ENCODE results near the gene C16orf92. TPM values are rescaled to one million over a fixed set of nuclear protein-coding genes. Genes with fewer than 3 reads are reported as not detected.
A peak's percentile ranks its signal among the peaks of the same experiment; 100 is the strongest.
"Not testable (repeated sequence)": the region's sequence is repeated elsewhere in the genome, so short reads cannot be mapped to it uniquely, and the experiment has no call there.

The C16orf92 gene
- total RNA-seq, 1 donor from 2014 or later: not detected

GRCh38 chr16:30011714-30012504, 11.1 kb upstream of the C16orf92 start:
- TF ChIP-seq EZH2 (IDR thresholded peaks at IDR 0.05; ENCODE audit: insufficient read depth, low read length): peak; percentile 46
- TF ChIP-seq, protein P1, sequence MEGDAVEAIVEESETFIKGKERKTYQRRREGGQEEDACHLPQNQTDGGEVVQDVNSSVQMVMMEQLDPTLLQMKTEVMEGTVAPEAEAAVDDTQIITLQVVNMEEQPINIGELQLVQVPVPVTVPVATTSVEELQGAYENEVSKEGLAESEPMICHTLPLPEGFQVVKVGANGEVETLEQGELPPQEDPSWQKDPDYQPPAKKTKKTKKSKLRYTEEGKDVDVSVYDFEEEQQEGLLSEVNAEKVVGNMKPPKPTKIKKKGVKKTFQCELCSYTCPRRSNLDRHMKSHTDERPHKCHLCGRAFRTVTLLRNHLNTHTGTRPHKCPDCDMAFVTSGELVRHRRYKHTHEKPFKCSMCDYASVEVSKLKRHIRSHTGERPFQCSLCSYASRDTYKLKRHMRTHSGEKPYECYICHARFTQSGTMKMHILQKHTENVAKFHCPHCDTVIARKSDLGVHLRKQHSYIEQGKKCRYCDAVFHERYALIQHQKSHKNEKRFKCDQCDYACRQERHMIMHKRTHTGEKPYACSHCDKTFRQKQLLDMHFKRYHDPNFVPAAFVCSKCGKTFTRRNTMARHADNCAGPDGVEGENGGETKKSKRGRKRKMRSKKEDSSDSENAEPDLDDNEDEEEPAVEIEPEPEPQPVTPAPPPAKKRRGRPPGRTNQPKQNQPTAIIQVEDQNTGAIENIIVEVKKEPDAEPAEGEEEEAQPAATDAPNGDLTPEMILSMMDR (IDR thresholded peaks at IDR 0.05; ENCODE audit: insufficient read depth, low read depth, low read length): no peak
- H3K4me3 ChIP-seq (ENCODE audit: insufficient read depth, low read depth, low read length): no peak overlapping the region
- no peak overlapping the region for H3K27ac Mint-ChIP-seq (ENCODE audit: unreplicated experiment)
- no peaks in the 10 kb centered on the region for H3K36me3 Mint-ChIP-seq (ENCODE audit: low read depth, unreplicated experiment)
- DNase-seq (ENCODE audit: low read depth) (no peak), FAIRE-seq (no peak)
- no peaks in the 10 kb centered on the region for H3K9me3 Mint-ChIP-seq (ENCODE audit: unreplicated experiment)
- H3K4me3 Mint-ChIP-seq (ENCODE audit: unreplicated experiment): peak overlapping the region; percentile 72
- H2AFZ ChIP-seq (ENCODE audit: low read depth, low read length): no peak overlapping the region
- no peak overlapping the region for H3K9ac ChIP-seq (ENCODE audit: low read length)
- peaks cover 5% of the 10 kb centered on the region for H3K4me1 ChIP-seq (ENCODE audit: insufficient read depth, low read length)
- H3K79me2 ChIP-seq (ENCODE audit: insufficient read depth, low read length): no peaks in the 10 kb centered on the region
- H3K4me2 ChIP-seq (ENCODE audit: low read length): peak overlapping the region; percentile 77
- no peaks in the 10 kb centered on the region for H3K36me3 ChIP-seq (ENCODE audit: insufficient read depth, low read length)
- no peaks in the 10 kb centered on the region for H3K9me3 ChIP-seq (ENCODE audit: insufficient read depth, low read depth, low read length)
- peaks cover 30% of the 10 kb centered on the region for H3K27me3 Mint-ChIP-seq (ENCODE audit: low read depth, unreplicated experiment)
- no peak overlapping the region for H3K27ac ChIP-seq (ENCODE audit: low read depth, low read length)
- H3K27me3 ChIP-seq (ENCODE audit: insufficient read depth, low read length): peaks cover 8% of the 10 kb centered on the region
- H4K20me1 ChIP-seq (ENCODE audit: insufficient read depth, low read length): no peaks in the 10 kb centered on the region
- no peaks in the 10 kb centered on the region for H3K4me1 Mint-ChIP-seq (ENCODE audit: low read depth, unreplicated experiment)

GRCh38 chr16:30012598-30012997, 10.4 kb upstream of the C16orf92 start:
- not testable (repeated sequence) for DNase-seq (ENCODE audit: low read depth); H3K36me3 Mint-ChIP-seq (ENCODE audit: low read depth, unreplicated experiment); H3K9me3 ChIP-seq (ENCODE audit: insufficient read depth, low read depth, low read length); H3K36me3 ChIP-seq (ENCODE audit: insufficient read depth, low read length); H2AFZ ChIP-seq (ENCODE audit: low read depth, low read length); H3K4me2 ChIP-seq (ENCODE audit: low read length); H3K9me3 Mint-ChIP-seq (ENCODE audit: unreplicated experiment); H3K9ac ChIP-seq (ENCODE audit: low read length); H3K4me1 Mint-ChIP-seq (ENCODE audit: low read depth, unreplicated experiment); H3K27me3 ChIP-seq (ENCODE audit: insufficient read depth, low read length); FAIRE-seq; H3K79me2 ChIP-seq (ENCODE audit: insufficient read depth, low read length); H3K27ac ChIP-seq (ENCODE audit: low read depth, low read length); H3K27ac Mint-ChIP-seq (ENCODE audit: unreplicated experiment); H3K4me1 ChIP-seq (ENCODE audit: insufficient read depth, low read length); H4K20me1 ChIP-seq (ENCODE audit: insufficient read depth, low read length); H3K4me3 ChIP-seq (ENCODE audit: insufficient read depth, low read depth, low read length)
- H3K4me3 Mint-ChIP-seq (ENCODE audit: unreplicated experiment): peak overlapping the region; percentile 14
- H3K27me3 Mint-ChIP-seq (ENCODE audit: low read depth, unreplicated experiment): peaks cover 30% of the 10 kb centered on the region

DNA sequence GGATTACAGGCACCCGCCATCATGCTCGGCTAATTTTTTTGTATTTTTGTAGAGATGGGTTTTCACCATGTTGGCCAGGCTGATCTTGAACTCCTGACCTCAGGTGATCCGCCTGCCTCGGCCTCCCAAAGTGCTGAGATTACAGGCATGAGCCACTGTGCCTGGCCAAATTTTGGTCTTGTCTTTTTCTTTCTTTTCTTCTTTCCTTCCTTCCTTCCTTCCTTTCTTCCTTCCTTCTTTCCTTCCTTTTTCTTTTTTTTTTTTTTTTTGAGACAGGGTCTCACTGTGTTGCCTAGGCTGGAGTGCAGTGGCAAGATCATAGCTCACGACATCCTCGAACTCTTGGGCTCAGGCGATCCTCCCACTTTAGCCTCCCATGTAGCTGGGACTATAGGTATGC, 7.5 kb upstream of the C16orf92 start:
- not testable (repeated sequence) for H3K79me2 ChIP-seq (ENCODE audit: insufficient read depth, low read length); H3K9me3 Mint-ChIP-seq (ENCODE audit: unreplicated experiment); H4K20me1 ChIP-seq (ENCODE audit: insufficient read depth, low read length); DNase-seq (ENCODE audit: low read depth); H3K4me1 Mint-ChIP-seq (ENCODE audit: low read depth, unreplicated experiment); H3K9me3 ChIP-seq (ENCODE audit: insufficient read depth, low read depth, low read length); FAIRE-seq; H2AFZ ChIP-seq (ENCODE audit: low read depth, low read length); H3K4me3 Mint-ChIP-seq (ENCODE audit: unreplicated experiment); H3K4me3 ChIP-seq (ENCODE audit: insufficient read depth, low read depth, low read length); H3K36me3 Mint-ChIP-seq (ENCODE audit: low read depth, unreplicated experiment); H3K27ac ChIP-seq (ENCODE audit: low read depth, low read length); H3K4me1 ChIP-seq (ENCODE audit: insufficient read depth, low read length); H3K36me3 ChIP-seq (ENCODE audit: insufficient read depth, low read length); H3K27me3 ChIP-seq (ENCODE audit: insufficient read depth, low read length); H3K9ac ChIP-seq (ENCODE audit: low read length); H3K27ac Mint-ChIP-seq (ENCODE audit: unreplicated experiment); H3K4me2 ChIP-seq (ENCODE audit: low read length)
- H3K27me3 Mint-ChIP-seq (ENCODE audit: low read depth, unreplicated experiment): peaks cover 15% of the 10 kb centered on the region
